Nephron (organoid): ENCODE data around the gene KRT33B.

Experiments
- H3K27ac Mint-ChIP-seq, 3 experiments: 2 replicates each; pipeline ENCODE4 v1.8.0; 2020; ENCODE audit warnings: mixed read lengths in 3 of 3, mild to moderate bottlenecking in 2 of 3, moderate library complexity in 1 of 3
- H3K27me3 Mint-ChIP-seq: 2 replicates; pipeline ENCODE4 v1.8.0; 2021; ENCODE audit warnings: low read depth, mild to moderate bottlenecking, moderate library complexity, mixed read lengths
- H3K36me3 Mint-ChIP-seq: 2 replicates; pipeline ENCODE4 v1.8.0; 2020; ENCODE audit warnings: low read depth, mixed read lengths
- H3K4me1 Mint-ChIP-seq: 2 replicates; pipeline ENCODE4 v1.8.0; 2020; ENCODE audit warnings: mixed read lengths
- H3K4me3 Mint-ChIP-seq, 3 experiments: 2 replicates each; pipeline ENCODE4 v1.8.0; 2020; ENCODE audit warnings: mild to moderate bottlenecking in 3 of 3, mixed read lengths in 3 of 3, moderate library complexity in 2 of 3
- H3K9me3 Mint-ChIP-seq: 2 replicates; pipeline ENCODE4 v1.8.0; 2020; ENCODE audit warnings: mixed read lengths
- CTCF ChIP-seq, 3 experiments: fragments of 200-600 bp; sonication (generic); IDR thresholded peaks; one replicate each; pipeline ENCODE4 v1.5.0; 2021; ENCODE audit warnings: antibody characterized with exemption in 3 of 3; ENCODE audit not compliant: unreplicated experiment in 3 of 3

KRT33B gene

GRCh38 chr17:41369713-41370112, at the start of gene KRT33B:
Gene KRT33B, minus strand, starts transcription at chr17:41369813. Its CDS starts 63 bp downstream, at chr17:41369750.
- no peak within 1 kb of the TSS for H3K27ac Mint-ChIP-seq

GRCh38 chr17:41418116-41418860, 48.7 kb upstream of the KRT33B start:
- Mint-ChIP-seq H3K4me1 (peaks cover 9% of the 10 kb centered on the region), H3K27me3 (peaks cover 15% of the 10 kb centered on the region), H3K9me3 (no peaks in the 10 kb centered on the region), H3K4me3 (no peak overlapping the region), H3K36me3 (no peaks in the 10 kb centered on the region), H3K27ac (no peak overlapping the region)
- TF ChIP-seq CTCF (IDR thresholded peaks at IDR 0.05; ENCODE audit: unreplicated experiment in 3 of 3), result no peak

More at GRCh38 chr17:41369713-41370112, at the start of gene KRT33B:
- Mint-ChIP-seq H3K27me3 (peaks cover 8% of the 10 kb centered on the region), H3K36me3 (no peaks in the 10 kb centered on the region), H3K9me3 (no peaks in the 10 kb centered on the region), H3K4me3 (no peak within 1 kb of the TSS), H3K4me1 (no peaks in the 10 kb centered on the region)
- no peak for TF ChIP-seq CTCF (IDR thresholded peaks at IDR 0.05; ENCODE audit: unreplicated experiment in 3 of 3)

- peaks cover 15% of the 10 kb centered on the region for H3K27me3 Mint-ChIP-seq
- peak in 1 of 3 experiments; percentile 24 for TF ChIP-seq CTCF (IDR thresholded peaks at IDR 0.05; ENCODE audit: unreplicated experiment in 3 of 3)
- H3K4me1 Mint-ChIP-seq, result peaks cover 9% of the 10 kb centered on the region
- no peak overlapping the region for H3K4me3 Mint-ChIP-seq
- no peaks in the 10 kb centered on the region for H3K36me3 Mint-ChIP-seq
- H3K27ac Mint-ChIP-seq, result no peak overlapping the region
- no peaks in the 10 kb centered on the region for H3K9me3 Mint-ChIP-seq
Measured at GRCh38 chr17:41417576-41418015, 48.0 kb upstream of the KRT33B start.

- no peaks in the 10 kb centered on the region for H3K36me3 Mint-ChIP-seq
Measured at GRCh38 chr17:41417127-41417526, 47.5 kb upstream of the KRT33B start.

GRCh38 chr17:41416479-41416878, 46.9 kb upstream of the KRT33B start:
- Mint-ChIP-seq H3K27me3 (peaks cover 15% of the 10 kb centered on the region), H3K36me3 (no peaks in the 10 kb centered on the region), H3K27ac (peak overlapping the region in 1 of 3 experiments; percentile 81), H3K4me1 (peaks cover 9% of the 10 kb centered on the region), H3K9me3 (no peaks in the 10 kb centered on the region), H3K4me3 (no peak overlapping the region)
- no peak for TF ChIP-seq CTCF (IDR thresholded peaks at IDR 0.05; ENCODE audit: unreplicated experiment in 3 of 3)

More at GRCh38 chr17:41417127-41417526, 47.5 kb upstream of the KRT33B start:
- TF ChIP-seq CTCF (IDR thresholded peaks at IDR 0.05; ENCODE audit: unreplicated experiment in 3 of 3), result no peak
- Mint-ChIP-seq H3K9me3 (no peaks in the 10 kb centered on the region), H3K27me3 (peaks cover 15% of the 10 kb centered on the region), H3K4me3 (no peak overlapping the region), H3K27ac (no peak overlapping the region), H3K4me1 (peaks cover 9% of the 10 kb centered on the region)
